Liver (tissue), 3 donors: Measurements from ENCODE around the gene SLC5A1.

Source experiments
- TAF1 ChIP-seq: conservative IDR thresholded peaks from 2 replicates; pipeline ENCODE4 v1.6.1; 2016; ENCODE audit warnings: antibody characterized with exemption, mild to moderate bottlenecking
- TF ChIP-seq, protein P1 (sequence below): fragments of 150-350 bp; IDR thresholded peaks from 2 replicates; pipeline ENCODE4 v1.5.1; 2017; ENCODE audit warnings: improper control_type of control experiment, low read depth, low read length; ENCODE audit not compliant: missing input control
- TF ChIP-seq, protein P2 (sequence below): IDR thresholded peaks from 2 replicates; pipeline ENCODE4 v1.6.1; 2016; ENCODE audit warnings: antibody characterized with exemption, mild to moderate bottlenecking
- TF ChIP-seq, protein P3 (sequence below): IDR thresholded peaks from 2 replicates; pipeline ENCODE4 v1.6.1; 2016; ENCODE audit warnings: antibody characterized with exemption
- donor health status: healthy.
- donor health status: healthy.

DNA sequence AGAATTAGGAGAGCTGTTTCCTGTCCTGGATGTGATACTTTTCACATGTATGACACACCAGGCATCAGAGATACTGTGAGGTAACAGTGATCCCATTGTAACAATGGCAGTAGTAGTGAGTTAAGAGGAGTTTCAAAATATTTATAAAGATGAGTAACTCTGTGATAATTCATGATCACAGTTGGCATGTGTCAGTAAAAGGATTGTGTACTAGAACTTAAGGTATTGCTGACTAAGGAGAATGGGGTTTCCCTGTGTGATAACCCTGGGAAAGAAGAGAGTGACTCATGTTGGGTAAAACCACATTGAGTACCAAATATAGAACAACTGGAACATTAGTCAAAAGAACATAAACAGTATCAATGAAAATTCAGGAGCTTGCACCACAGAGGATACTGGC is 22.9 kb upstream of the SLC5A1 start:
- TF ChIP-seq, protein P1, sequence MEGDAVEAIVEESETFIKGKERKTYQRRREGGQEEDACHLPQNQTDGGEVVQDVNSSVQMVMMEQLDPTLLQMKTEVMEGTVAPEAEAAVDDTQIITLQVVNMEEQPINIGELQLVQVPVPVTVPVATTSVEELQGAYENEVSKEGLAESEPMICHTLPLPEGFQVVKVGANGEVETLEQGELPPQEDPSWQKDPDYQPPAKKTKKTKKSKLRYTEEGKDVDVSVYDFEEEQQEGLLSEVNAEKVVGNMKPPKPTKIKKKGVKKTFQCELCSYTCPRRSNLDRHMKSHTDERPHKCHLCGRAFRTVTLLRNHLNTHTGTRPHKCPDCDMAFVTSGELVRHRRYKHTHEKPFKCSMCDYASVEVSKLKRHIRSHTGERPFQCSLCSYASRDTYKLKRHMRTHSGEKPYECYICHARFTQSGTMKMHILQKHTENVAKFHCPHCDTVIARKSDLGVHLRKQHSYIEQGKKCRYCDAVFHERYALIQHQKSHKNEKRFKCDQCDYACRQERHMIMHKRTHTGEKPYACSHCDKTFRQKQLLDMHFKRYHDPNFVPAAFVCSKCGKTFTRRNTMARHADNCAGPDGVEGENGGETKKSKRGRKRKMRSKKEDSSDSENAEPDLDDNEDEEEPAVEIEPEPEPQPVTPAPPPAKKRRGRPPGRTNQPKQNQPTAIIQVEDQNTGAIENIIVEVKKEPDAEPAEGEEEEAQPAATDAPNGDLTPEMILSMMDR: no peak
- TF ChIP-seq, protein P2, sequence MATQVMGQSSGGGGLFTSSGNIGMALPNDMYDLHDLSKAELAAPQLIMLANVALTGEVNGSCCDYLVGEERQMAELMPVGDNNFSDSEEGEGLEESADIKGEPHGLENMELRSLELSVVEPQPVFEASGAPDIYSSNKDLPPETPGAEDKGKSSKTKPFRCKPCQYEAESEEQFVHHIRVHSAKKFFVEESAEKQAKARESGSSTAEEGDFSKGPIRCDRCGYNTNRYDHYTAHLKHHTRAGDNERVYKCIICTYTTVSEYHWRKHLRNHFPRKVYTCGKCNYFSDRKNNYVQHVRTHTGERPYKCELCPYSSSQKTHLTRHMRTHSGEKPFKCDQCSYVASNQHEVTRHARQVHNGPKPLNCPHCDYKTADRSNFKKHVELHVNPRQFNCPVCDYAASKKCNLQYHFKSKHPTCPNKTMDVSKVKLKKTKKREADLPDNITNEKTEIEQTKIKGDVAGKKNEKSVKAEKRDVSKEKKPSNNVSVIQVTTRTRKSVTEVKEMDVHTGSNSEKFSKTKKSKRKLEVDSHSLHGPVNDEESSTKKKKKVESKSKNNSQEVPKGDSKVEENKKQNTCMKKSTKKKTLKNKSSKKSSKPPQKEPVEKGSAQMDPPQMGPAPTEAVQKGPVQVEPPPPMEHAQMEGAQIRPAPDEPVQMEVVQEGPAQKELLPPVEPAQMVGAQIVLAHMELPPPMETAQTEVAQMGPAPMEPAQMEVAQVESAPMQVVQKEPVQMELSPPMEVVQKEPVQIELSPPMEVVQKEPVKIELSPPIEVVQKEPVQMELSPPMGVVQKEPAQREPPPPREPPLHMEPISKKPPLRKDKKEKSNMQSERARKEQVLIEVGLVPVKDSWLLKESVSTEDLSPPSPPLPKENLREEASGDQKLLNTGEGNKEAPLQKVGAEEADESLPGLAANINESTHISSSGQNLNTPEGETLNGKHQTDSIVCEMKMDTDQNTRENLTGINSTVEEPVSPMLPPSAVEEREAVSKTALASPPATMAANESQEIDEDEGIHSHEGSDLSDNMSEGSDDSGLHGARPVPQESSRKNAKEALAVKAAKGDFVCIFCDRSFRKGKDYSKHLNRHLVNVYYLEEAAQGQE: no peak
- TF ChIP-seq, protein P3, sequence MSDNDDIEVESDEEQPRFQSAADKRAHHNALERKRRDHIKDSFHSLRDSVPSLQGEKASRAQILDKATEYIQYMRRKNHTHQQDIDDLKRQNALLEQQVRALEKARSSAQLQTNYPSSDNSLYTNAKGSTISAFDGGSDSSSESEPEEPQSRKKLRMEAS: no peak
- no peak for TF ChIP-seq TAF1
